ENCODE data around the gene SLC44A2. TPM values are rescaled to one million over a fixed set of nuclear protein-coding genes. Genes with fewer than 3 reads are reported as not detected.

Gene SLC44A2
- total RNA-seq, 1 donor from 2014 or later: 220 TPM

DNA sequence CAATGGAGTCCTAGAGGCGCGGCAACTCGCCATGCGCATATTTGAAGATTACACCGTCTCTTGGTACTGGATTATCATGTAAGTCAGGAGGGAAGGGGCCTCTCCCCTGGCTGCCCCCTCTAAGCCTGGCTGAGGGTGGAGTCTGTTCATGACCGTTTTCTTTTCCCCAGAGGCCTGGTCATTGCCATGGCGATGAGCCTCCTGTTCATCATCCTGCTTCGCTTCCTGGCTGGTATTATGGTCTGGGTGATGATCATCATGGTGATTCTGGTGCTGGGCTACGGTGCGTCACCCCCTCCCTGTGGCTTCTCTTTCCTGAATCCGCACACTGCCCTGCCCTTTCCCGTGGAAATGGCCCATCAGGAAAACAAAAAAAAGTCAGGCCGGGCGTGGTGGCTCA is 6.5 kb downstream of the SLC44A2 start:
- Mint-ChIP-seq H3K9me3 (ENCODE audit: low read depth) (no peaks in the 10 kb centered on the region), H3K36me3 (ENCODE audit: low read depth) (peaks cover 41% of the 10 kb centered on the region), H3K27ac (ENCODE audit: unreplicated experiment) (no peak overlapping the region), H3K27me3 (ENCODE audit: low read depth) (no peaks in the 10 kb centered on the region), H3K4me3 (ENCODE audit: unreplicated experiment) (no peak overlapping the region), H3K4me1 (ENCODE audit: low read depth) (peaks cover 4% of the 10 kb centered on the region)
- no peak for DNase-seq (ENCODE audit: low spot score)
- no peak for TF ChIP-seq CTCF (IDR thresholded peaks at IDR 0.05)

DNA sequence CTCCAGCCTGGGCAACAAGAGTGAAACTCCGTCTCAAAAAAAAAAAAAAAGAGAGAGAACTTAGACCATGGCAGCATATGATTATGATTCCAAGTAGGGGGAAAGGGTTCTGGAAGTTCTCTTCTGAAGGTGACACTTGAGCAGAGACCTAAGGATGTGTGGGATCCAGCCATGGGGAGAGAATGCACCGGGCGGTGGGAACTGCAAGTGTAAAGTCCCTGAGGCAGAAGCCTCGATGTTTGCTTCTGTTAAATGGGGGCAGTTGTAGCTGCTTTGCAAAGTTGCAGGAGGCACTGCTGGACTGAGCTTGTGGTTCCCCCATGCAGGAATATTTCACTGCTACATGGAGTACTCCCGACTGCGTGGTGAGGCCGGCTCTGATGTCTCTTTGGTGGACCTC is 9.1 kb downstream of the SLC44A2 start:
- DNase-seq (ENCODE audit: low spot score): no peak

DNA sequence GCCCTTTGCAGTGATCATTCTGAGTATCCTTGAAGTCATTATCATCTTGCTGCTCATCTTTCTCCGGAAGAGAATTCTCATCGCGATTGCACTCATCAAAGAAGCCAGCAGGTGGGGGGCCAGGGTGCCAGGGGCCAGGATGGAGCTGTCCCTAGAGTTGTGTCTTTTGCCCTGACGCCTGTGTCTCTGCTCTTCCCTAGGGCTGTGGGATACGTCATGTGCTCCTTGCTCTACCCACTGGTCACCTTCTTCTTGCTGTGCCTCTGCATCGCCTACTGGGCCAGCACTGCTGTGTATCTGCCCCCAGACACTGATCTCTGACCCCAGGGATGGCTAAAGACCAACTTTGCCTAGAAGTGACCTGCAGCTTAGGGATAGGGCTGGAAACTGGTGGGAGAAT is 9.6 kb downstream of the SLC44A2 start:
- Mint-ChIP-seq H3K27me3 (ENCODE audit: low read depth) (no peaks in the 10 kb centered on the region), H3K4me1 (ENCODE audit: low read depth) (no peaks in the 10 kb centered on the region), H3K9me3 (ENCODE audit: low read depth) (no peaks in the 10 kb centered on the region), H3K27ac (ENCODE audit: unreplicated experiment) (no peak overlapping the region), H3K4me3 (ENCODE audit: unreplicated experiment) (no peak overlapping the region), H3K36me3 (ENCODE audit: low read depth) (peaks cover 44% of the 10 kb centered on the region)
- no peak for TF ChIP-seq CTCF (IDR thresholded peaks at IDR 0.05)
- no peak for DNase-seq (ENCODE audit: low spot score)

More for the DNA sequence above, 9.1 kb downstream of the SLC44A2 start:
- no peak overlapping the region for H3K27ac Mint-ChIP-seq (ENCODE audit: unreplicated experiment)
- TF ChIP-seq CTCF (IDR thresholded peaks at IDR 0.05): no peak
- no peaks in the 10 kb centered on the region for H3K27me3 Mint-ChIP-seq (ENCODE audit: low read depth)
- H3K4me3 Mint-ChIP-seq (ENCODE audit: unreplicated experiment): no peak overlapping the region
- peaks cover 44% of the 10 kb centered on the region for H3K36me3 Mint-ChIP-seq (ENCODE audit: low read depth)
- H3K9me3 Mint-ChIP-seq (ENCODE audit: low read depth): no peaks in the 10 kb centered on the region
- no peaks in the 10 kb centered on the region for H3K4me1 Mint-ChIP-seq (ENCODE audit: low read depth)

GRCh38 chr19:10636304-10636972 is 11.1 kb downstream of the SLC44A2 start:
- no peak for TF ChIP-seq CTCF (IDR thresholded peaks at IDR 0.05)
- no peaks in the 10 kb centered on the region for H3K27me3 Mint-ChIP-seq (ENCODE audit: low read depth)
- H3K4me1 Mint-ChIP-seq (ENCODE audit: low read depth): no peaks in the 10 kb centered on the region
- H3K27ac Mint-ChIP-seq (ENCODE audit: unreplicated experiment): no peak overlapping the region
- H3K9me3 Mint-ChIP-seq (ENCODE audit: low read depth): no peaks in the 10 kb centered on the region
- DNase-seq (ENCODE audit: low spot score): peak; percentile 90
- peaks cover 43% of the 10 kb centered on the region for H3K36me3 Mint-ChIP-seq (ENCODE audit: low read depth)
- no peak overlapping the region for H3K4me3 Mint-ChIP-seq (ENCODE audit: unreplicated experiment)

GRCh38 chr19:10637894-10638293 is 12.5 kb downstream of the SLC44A2 start:
- Mint-ChIP-seq H3K27ac (ENCODE audit: unreplicated experiment) (peak overlapping the region; percentile 55), H3K27me3 (ENCODE audit: low read depth) (no peaks in the 10 kb centered on the region), H3K36me3 (ENCODE audit: low read depth) (peaks cover 40% of the 10 kb centered on the region), H3K9me3 (ENCODE audit: low read depth) (no peaks in the 10 kb centered on the region), H3K4me1 (ENCODE audit: low read depth) (peaks cover 7% of the 10 kb centered on the region), H3K4me3 (ENCODE audit: unreplicated experiment) (no peak overlapping the region)
- no peak for DNase-seq (ENCODE audit: low spot score)
- no peak for TF ChIP-seq CTCF (IDR thresholded peaks at IDR 0.05)
